Esophagus squamous epithelium (tissue), 4 donors: Measurements from ENCODE around the gene SPATA6.

Experiments used
- POLR2A ChIP-seq, 4 donors: fragments of 450-650 bp; IDR thresholded peaks; one replicate each; pipeline ENCODE4 v1.6.1; 2017; ENCODE audit warnings: antibody characterized with exemption in 4 of 4, mild to moderate bottlenecking in 4 of 4, moderate library complexity in 3 of 4
- TF ChIP-seq, protein P1 (sequence below), 6 experiments: fragments of 450-650 bp in 4 of 6; fragments of 200-600 bp in 2 of 6; sonication (generic) in 2 of 6; IDR thresholded peaks; one replicate each; pipeline ENCODE4 v1.5.1; 2016 to 2019; ENCODE audit warnings: antibody characterized with exemption in 6 of 6, mild to moderate bottlenecking in 4 of 6, moderate library complexity in 4 of 6

DNA sequence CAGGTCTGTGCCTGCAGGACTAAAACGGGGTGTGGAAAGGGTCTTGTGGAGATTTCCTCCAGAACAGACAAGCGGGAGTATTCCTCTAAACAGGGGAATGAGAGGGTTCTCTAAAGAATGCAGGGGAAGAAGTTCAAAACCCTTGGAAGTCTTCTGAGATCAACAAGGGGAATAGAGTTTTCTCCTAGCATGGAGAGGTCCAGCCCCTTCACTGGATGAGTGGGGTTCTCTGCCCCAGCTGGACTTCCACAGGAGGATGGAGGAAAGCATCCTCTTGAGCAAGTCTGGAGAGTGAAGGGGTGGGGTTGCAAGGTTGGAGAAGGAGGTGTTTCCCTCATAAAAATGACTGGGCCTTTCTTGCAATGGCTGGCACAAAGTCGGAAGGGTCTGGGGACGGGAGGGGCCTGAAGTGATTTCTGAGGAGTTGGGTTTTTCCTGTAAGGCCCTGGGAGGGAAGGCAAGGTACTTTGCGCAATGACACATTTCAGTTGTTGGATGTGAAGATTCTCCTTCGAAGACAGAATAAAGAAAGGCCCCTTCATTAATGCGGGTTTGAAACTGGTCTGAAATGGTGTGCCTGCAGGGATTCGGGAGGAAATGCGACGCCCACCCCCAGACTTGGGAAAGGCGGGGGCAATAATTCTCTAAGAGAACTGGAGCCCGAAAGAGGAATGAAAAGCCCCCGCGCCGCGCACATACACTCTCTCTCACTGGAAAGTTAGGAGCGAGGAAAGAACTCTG, 884 bp downstream of the SPATA6 start:
- no peak for TF ChIP-seq POLR2A (IDR thresholded peaks at IDR 0.05)
- TF ChIP-seq, protein P1, sequence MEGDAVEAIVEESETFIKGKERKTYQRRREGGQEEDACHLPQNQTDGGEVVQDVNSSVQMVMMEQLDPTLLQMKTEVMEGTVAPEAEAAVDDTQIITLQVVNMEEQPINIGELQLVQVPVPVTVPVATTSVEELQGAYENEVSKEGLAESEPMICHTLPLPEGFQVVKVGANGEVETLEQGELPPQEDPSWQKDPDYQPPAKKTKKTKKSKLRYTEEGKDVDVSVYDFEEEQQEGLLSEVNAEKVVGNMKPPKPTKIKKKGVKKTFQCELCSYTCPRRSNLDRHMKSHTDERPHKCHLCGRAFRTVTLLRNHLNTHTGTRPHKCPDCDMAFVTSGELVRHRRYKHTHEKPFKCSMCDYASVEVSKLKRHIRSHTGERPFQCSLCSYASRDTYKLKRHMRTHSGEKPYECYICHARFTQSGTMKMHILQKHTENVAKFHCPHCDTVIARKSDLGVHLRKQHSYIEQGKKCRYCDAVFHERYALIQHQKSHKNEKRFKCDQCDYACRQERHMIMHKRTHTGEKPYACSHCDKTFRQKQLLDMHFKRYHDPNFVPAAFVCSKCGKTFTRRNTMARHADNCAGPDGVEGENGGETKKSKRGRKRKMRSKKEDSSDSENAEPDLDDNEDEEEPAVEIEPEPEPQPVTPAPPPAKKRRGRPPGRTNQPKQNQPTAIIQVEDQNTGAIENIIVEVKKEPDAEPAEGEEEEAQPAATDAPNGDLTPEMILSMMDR (IDR thresholded peaks at IDR 0.05), result no peak
